GM12875 (cell line): ENCODE data around the gene GPA33.

Experiments used
- H3K4me3 ChIP-seq: one replicate; pipeline ENCODE4 v1.5.1; 2011; ENCODE audit warnings: low read depth, low read length, control low read depth
- TF ChIP-seq, protein P1 (sequence below): IDR thresholded peaks from 2 replicates; pipeline ENCODE4 v1.5.1; 2011; ENCODE audit warnings: low read depth, mild to moderate bottlenecking, control low read depth, inconsistent platforms, low read length, moderate library complexity, borderline replicate concordance; ENCODE audit not compliant: insufficient read depth

The GPA33 gene

DNA sequence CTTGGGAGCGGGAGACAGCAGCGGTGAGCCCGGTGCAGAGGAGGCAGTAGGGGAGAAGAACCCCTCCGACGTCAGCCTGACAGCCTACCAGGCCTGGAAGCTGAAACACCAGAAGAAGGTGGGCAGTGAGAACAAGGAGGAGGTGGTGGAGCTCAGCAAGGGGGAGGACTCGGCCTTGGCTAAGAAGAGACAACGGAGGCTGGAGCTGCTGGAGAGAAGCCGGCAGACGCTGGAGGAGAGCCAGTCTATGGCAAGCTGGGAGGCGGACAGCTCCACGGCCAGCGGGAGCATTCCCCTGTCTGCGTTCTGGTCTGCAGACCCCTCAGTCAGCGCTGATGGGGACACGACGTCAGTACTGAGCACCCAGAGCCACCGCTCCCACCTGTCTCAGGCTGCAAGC lies 36.6 kb upstream of the GPA33 start:
- TF ChIP-seq, protein P1, sequence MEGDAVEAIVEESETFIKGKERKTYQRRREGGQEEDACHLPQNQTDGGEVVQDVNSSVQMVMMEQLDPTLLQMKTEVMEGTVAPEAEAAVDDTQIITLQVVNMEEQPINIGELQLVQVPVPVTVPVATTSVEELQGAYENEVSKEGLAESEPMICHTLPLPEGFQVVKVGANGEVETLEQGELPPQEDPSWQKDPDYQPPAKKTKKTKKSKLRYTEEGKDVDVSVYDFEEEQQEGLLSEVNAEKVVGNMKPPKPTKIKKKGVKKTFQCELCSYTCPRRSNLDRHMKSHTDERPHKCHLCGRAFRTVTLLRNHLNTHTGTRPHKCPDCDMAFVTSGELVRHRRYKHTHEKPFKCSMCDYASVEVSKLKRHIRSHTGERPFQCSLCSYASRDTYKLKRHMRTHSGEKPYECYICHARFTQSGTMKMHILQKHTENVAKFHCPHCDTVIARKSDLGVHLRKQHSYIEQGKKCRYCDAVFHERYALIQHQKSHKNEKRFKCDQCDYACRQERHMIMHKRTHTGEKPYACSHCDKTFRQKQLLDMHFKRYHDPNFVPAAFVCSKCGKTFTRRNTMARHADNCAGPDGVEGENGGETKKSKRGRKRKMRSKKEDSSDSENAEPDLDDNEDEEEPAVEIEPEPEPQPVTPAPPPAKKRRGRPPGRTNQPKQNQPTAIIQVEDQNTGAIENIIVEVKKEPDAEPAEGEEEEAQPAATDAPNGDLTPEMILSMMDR: no peak

GRCh38 chr1:167126317-167126716 lies 36.1 kb upstream of the GPA33 start:
- no peak overlapping the region for H3K4me3 ChIP-seq
- TF ChIP-seq, protein P1: no peak

More for the DNA sequence above, 36.6 kb upstream of the GPA33 start:
- H3K4me3 ChIP-seq: no peak overlapping the region

DNA sequence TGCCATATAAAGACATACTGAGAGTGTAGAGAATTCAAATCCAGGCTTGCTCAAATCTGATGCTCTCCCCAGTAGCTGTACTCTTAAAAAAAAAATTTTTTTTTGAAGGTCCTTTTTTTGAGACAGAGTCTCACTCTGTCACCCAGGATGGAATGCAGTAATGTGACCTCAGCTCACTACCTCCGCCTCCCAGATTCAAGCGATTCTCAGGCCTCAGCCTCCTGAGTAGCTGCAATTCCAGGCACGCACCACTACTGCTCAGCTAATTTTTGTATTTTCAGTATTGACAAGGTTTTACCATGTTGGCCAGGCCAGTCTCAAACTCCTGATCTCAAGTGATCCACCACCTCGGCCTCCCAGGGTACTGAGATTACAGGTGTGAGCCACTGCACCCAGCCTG lies 32.4 kb upstream of the GPA33 start:
- TF ChIP-seq, protein P1: no peak
- no peak overlapping the region for H3K4me3 ChIP-seq

GRCh38 chr1:167122121-167122480 lies 31.9 kb upstream of the GPA33 start:
- no peak overlapping the region for H3K4me3 ChIP-seq

GRCh38 chr1:167121375-167122120 lies 31.4 kb upstream of the GPA33 start:
- TF ChIP-seq, protein P1: no peak
- H3K4me3 ChIP-seq: no peak overlapping the region

More at GRCh38 chr1:167122121-167122480, 31.9 kb upstream of the GPA33 start:
- TF ChIP-seq, protein P1: no peak

GRCh38 chr1:167120899-167121298 lies 30.7 kb upstream of the GPA33 start:
- no peak overlapping the region for H3K4me3 ChIP-seq
- TF ChIP-seq, protein P1: no peak

DNA sequence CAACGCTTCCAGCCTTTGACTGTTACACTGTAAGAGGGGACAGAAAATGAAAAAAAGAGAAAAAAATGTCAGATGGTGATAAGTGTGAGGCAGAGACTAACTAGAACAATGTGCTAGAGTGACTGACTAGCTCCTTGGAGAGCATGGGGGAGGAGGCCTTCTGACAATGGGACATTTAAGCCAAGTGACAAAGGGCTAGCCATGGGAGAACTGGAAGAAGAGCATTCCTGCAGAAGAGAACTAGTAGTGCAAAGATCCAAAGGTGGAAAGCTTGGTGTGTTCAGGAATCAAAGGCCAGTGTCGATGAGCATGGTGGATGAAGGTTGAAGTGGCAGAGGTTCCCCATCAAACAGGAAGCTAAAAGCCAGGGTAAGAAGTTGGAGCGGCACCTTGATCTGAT lies 29.5 kb upstream of the GPA33 start:
- TF ChIP-seq, protein P1: no peak

More for the DNA sequence above, 29.5 kb upstream of the GPA33 start:
- no peak overlapping the region for H3K4me3 ChIP-seq
